ENCODE results near the gene XIRP2. TPM values are rescaled to one million over a fixed set of nuclear protein-coding genes. Genes with fewer than 3 reads are reported as not detected.

The XIRP2 gene, protein sequence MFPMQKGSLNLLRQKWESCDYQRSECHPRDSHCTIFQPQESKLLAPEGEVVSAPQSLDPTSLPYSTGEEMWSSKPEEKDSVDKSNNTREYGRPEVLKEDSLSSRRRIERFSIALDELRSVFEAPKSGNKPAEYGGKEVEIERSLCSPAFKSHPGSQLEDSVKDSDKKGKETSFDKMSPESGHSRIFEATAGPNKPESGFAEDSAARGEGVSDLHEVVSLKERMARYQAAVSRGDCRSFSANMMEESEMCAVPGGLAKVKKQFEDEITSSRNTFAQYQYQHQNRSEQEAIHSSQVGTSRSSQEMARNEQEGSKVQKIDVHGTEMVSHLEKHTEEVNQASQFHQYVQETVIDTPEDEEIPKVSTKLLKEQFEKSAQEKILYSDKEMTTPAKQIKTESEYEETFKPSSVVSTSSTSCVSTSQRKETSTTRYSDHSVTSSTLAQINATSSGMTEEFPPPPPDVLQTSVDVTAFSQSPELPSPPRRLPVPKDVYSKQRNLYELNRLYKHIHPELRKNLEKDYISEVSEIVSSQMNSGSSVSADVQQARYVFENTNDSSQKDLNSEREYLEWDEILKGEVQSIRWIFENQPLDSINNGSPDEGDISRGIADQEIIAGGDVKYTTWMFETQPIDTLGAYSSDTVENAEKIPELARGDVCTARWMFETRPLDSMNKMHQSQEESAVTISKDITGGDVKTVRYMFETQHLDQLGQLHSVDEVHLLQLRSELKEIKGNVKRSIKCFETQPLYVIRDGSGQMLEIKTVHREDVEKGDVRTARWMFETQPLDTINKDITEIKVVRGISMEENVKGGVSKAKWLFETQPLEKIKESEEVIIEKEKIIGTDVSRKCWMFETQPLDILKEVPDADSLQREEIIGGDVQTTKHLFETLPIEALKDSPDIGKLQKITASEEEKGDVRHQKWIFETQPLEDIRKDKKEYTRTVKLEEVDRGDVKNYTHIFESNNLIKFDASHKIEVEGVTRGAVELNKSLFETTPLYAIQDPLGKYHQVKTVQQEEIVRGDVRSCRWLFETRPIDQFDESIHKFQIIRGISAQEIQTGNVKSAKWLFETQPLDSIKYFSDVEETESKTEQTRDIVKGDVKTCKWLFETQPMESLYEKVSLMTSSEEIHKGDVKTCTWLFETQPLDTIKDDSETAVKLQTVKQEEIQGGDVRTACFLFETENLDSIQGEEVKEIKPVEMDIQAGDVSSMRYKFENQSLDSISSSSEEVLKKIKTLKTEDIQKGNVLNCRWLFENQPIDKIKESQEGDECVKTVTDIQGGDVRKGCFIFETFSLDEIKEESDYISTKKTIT (N-terminal part only)
- not detected in 2 replicates for total RNA-seq (2014; rRNA removed; shearing (Covaris generic))

DNA sequence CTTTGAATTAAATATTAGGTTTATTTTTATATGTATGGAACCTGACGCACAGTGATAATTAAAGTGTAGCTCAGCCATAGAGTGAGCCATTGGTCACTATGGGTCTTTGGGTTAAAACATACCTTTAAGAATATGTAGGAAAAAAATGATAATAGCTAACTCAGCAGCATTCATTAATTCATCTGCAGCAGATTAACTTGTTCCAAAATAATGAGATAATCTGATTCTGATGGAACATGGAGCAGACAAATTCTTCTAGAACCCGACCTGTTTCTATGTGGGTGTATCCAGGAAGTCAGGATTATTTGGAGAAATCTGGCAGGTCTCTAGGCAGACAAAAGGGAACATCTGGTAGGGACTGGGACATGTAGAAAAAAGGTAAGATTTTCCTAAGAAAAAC, at the start of gene XIRP2:
TSS of gene XIRP2 (plus strand) at position 301 of the 400 bp plus-strand sequence. CDS start 15,003 bp downstream, outside the sequence.
- no peak for DNase-seq (ENCODE audit: low spot score)

DNA sequence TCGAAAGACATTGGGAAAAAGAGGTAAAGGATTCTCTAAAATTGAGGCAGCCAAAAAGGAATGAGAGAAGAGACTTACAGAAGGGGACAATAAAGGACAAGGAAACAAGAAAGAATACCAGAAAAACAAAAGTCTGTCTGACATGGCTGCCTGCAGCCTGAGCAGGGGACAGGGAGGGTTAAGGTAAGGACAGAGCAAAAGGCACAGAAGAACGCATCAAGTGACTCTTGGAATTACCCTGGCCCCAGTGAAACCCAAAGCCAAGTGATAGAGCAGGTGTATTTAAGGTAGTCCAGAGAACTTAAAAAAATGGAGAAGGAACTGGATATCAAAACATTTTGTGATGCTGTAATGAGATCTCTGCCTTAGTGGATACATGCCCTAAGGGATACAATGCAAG, 47.1 kb upstream of the XIRP2 start:
- DNase-seq (ENCODE audit: low spot score) = no peak

DNA sequence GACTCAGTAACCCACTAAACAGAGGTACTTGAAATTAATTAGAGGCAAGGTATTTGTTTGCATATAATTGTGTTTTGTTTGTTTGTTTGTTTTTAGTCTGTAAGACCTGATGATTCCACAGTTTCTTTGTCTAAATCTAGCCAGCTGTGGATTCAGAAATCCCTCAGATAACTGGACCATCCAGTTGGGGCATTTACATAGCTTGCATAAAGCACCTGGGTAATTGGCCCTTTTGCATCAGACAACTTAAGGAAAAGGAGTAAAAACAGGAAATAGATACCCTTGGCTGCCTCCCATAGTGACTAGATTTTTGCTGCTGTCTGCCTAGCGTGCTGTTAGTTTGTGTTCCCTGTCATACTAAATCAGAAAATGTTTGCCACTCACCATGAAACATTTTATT, 46.6 kb upstream of the XIRP2 start:
- DNase-seq (ENCODE audit: low spot score) = no peak

DNA sequence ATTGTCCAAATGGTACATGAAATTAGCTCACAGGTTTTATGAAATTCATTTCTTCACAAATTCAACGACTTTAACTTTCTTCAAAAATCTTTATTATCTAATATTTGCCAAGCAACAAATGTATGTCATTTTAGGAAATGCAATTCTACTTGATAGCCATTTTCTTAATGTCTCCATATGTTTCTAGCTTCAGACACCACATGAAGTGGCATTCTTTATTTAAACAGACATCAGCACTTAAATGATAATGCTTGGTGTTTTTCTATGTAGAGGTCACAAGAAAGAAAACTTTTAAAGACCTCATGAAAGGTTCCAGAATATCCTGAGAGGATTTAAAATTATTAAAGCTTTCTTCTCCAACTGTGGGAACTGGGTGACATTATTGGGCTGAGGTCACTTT, 44.2 kb upstream of the XIRP2 start:
- no peak for DNase-seq (ENCODE audit: low spot score)

DNA sequence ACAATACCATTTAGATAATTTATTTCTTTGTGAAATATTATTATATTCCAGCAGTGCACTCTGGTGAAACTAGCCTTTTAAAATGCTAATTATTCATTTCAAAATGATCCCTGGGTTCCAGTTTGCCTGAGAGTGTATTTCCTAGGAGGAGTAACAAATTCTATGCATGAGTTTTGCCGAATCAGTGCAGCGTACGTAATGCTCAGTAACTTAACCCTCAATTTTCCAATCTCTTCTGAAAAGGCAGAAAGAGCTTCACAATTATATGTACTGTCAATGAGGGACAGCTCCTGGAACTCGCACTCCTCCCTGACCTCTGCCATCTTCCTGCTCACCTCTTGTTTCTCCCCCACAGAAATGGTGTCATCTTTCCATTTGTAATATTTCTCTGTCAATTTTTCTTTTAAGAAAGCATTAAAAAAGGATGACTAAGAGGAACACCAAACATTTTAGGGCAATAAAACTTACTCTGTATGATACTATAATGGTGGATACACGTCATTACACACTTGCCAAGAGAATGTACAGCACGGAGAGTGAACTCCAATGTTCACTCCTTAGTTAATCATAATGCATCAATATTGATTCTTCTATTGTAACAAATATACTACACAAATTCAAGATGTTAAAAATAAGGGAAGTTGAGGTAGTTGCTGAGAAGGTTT, 25.7 kb upstream of the XIRP2 start:
- DNase-seq (ENCODE audit: low spot score) = no peak

DNA sequence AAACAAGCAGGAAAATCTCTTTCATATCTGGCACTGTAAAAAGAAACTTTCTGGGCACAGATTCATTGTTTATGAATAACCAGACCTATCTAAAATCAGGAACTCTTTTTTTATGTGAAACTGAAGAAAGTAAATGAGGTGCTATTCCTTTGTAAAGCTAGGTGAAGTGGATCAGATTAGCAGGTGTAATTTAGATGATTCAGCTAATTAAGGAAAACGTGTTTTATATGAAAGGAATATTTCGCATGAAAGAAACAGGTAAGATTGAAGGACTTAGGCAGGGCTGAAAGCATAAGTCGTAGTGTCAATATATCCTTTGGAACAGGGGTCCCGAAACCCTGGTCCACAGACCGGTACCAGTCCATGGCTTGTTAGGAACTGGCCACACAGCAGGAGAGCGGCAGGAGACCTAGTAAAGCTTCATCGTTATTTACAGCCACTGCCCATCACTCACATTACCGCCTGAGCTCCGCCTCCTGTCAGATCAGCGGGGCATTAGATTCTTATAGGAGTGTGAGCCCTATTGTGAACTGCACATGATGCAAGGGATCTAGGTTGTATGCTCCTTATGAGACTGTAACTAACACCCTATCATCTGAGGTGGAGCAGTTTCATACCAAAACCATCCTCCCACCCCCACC, 20.3 kb upstream of the XIRP2 start:
- DNase-seq (ENCODE audit: low spot score) = no peak

DNA sequence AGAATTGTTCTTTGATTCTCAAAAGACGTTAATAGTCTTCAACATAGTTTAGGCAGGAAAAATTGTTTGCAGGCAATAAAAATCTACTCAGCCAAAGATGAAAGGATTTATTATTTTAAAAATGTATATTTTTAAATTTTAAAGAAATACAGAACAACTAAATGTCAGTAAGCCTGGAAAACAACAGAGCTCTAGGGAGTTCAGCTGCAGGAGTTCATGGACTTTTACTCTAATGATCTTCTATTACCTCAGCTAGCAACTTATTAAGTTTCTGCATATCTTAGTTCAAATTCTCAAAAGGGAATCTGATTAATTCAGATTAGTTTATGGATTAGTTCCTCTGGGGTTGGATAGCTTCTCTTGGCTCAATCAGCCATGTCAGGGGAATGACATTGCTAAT, 17.9 kb upstream of the XIRP2 start:
- DNase-seq (ENCODE audit: low spot score) = no peak

DNA sequence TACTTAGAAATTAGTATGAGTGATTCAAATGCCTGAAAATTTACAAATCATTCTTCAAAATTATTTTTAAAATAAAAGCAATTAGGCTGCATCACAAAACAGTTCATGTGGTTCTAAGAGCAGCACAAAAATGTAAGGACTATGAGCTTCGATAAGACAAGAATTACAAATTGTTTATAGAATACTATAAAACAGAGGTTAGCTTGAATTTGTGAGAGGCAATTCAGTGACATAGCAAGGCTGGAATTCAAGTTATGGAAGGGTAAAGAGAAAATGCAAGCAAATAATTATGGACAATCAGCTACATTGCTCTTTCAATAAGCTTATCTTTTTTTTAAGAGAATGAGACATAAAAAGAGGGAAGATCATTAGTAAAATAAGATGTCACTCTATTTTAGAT, 7.1 kb upstream of the XIRP2 start:
- no peak for DNase-seq (ENCODE audit: low spot score)

DNA sequence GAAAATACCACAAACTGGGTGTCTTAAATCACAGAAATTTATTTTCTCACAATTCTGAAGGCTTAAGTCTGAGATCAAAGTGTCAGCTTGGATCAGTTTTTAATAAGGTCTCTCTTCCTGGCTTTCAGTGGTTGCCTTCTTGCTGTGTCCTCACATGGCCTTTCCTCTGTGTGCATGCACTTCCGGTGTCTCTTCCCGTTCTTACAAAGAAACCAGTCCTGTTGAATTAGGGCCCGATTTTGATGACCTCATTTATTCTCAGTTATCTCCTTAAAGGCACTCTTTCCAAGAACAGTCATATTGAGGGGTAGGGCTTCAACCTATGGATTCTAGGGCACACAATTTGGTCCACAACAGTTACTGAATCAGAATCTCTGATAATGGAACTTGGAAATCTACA, 5.4 kb upstream of the XIRP2 start:
- DNase-seq (ENCODE audit: low spot score) = no peak

DNA sequence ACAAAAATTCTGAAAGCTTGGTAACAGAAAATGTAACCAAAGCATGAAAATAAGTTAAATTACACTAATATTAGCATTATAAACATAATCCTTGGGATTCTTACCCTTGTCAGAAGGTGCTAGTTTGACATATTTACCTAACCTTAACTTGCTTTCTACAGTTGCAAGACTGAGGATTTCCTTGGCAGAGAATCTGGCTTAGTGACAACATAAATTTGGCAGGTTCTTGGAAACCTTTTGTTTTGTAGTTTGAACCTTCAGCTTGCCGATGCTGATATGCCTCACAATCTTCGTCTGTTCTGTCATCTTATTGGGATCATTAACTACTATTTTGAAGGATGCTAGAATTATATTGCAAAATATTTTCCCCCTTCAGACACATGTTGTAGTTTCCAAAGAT, 3.4 kb downstream of the XIRP2 start:
- no peak for DNase-seq (ENCODE audit: low spot score)

DNA sequence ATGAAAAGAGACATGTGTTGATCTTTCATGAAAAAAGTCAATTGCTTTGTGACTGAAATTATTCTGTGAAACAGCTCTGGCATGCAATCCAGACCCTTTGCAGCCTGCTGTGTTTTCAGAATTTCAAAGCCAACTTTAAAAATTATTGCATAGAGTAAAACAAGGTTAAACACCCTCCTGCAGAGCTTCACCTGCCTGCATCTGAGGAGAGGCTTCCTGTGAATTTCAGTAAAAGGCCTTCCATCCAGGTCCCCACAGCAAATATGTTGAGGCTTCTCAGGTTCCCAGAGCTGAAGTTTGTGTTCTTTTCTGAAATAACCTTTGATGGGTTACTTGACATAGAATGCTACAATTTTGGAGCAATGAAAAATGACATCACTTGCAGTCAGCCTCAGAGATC, 4.1 kb downstream of the XIRP2 start:
- no peak for DNase-seq (ENCODE audit: low spot score)

DNA sequence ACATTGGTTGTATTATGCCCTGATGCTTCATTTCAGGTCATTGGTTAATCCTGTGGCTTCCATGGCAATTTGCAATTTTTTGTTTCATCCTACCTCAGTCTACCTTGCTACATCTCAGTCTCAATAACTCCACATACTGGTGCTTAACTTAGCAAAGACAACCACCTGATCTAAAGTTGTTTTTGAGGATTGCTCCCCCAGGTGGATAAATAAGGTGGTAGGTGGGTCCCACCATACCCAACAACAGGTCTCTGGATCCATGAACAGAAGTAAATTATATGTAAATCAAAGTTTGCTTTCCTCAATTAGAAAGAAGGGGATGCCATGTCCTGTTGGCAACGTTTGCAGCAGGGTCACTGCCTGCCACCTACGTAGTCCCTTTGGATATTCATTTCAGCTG, 7.0 kb downstream of the XIRP2 start:
- no peak for DNase-seq (ENCODE audit: low spot score)

DNA sequence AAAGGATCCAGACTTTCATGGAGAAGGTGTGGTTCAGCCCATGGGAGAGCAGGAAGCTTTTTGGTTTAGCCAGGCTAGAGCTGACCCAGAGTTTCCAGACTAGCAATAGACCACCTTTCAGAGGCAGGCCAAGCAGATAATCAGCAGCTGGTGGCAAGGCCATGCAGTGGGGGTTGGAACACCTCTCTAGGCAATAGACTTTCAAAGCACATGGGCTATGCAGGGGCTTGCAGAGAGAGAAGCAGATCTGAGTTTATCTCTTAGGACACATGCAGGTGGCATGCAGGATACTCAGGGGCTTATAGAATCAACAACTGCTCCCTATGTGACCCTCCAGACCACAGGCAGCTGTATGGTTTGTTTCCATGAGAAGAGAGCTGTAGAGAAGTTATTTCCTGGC, 9.4 kb downstream of the XIRP2 start:
- no peak for DNase-seq (ENCODE audit: low spot score)

DNA sequence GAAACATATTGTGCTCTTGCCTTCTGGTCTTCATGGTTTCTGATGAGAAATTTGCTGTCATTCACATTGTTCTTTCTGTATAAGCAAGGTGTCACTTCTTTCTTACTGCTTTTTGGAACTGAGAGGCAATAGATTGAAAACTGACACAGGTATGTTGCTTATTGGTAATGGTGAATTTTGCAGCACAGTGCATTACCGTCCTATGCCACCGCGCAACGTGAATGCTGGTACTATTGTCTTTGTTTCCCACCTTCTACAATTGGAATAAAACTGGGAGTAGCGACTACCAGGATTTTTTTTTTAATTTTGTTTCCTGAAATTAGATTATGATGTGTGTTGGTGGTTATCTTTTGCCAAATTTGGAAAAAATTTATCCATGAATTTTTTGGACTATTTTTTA, 11.4 kb downstream of the XIRP2 start:
- no peak for DNase-seq (ENCODE audit: low spot score)

DNA sequence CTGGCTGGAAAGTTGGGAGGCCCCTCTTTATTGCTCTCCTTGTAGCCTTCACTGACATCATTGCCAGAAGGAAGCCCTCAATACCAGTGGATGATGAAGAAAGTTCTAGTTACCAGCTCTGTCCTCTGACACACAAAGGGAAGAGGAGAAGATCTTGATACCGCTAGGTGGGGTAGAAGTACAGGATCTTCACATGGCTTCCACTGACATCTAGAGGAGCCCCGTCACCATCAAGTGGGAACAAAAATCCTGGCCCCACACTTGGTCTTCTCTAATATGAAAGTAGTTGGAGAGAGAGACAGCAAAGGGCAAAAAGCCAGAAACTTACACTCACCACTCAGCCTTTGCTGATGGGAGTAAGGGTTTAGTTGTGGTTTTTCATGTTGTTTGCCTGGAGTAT, 12.4 kb downstream of the XIRP2 start:
- peak; percentile 58 for DNase-seq (ENCODE audit: low spot score)

DNA sequence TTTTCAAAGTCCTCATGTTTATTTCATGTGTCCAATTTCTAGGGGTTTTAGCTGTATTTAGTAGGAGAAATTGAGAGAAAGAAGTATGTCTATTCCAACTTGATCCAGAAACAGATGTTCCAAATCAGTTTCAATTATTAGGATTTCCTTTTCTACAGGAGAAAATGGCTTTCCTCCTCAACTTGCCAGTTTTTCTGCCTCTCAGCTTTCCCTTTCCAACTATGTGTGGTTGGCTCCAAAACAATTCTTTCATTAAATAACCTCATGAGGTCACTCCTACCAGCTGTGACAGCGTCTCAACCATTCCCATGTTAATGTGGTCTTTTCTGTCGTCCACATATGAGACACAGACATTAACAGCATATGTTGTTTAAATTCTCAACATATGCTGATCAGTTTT, 13.1 kb downstream of the XIRP2 start:
- no peak for DNase-seq (ENCODE audit: low spot score)

DNA sequence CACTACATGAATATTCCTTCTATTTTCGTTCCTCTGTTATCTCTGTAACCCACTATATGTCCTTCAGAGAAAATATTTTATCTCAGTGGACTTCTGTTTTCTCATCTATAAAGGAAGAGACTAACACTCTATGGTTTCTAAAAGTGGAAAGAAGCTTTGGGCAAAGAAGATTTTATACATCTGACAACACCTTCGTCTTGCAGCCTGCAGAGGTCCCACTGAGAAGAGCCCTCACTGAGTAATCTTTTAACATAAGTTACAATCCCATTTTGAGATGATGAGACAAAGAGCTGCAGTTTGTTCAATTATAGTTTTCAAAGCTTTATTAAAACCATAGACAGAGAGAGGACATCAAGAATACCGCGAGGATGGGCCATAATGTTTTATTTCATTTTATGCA, 28.7 kb downstream of the XIRP2 start:
- no peak for DNase-seq (ENCODE audit: low spot score)

DNA sequence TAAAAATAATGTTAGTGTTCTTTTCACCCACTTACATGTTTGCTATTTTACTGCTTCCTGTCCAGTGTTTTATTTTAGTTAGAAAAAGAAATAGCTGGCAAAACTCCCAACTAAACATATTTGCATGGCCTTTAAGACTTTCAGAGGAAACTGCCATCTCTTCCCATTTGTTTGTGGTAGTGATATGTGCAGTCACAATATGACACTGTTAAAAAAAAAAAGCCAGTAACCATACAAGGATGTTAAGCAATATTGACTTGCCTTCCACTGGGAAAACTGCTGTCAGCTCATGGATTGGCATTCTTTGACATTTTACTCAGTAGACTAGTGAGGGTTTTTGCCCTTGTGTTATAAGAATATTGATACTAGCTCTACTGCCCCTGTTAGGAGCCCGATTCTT, 29.1 kb downstream of the XIRP2 start:
- no peak for DNase-seq (ENCODE audit: low spot score)

DNA sequence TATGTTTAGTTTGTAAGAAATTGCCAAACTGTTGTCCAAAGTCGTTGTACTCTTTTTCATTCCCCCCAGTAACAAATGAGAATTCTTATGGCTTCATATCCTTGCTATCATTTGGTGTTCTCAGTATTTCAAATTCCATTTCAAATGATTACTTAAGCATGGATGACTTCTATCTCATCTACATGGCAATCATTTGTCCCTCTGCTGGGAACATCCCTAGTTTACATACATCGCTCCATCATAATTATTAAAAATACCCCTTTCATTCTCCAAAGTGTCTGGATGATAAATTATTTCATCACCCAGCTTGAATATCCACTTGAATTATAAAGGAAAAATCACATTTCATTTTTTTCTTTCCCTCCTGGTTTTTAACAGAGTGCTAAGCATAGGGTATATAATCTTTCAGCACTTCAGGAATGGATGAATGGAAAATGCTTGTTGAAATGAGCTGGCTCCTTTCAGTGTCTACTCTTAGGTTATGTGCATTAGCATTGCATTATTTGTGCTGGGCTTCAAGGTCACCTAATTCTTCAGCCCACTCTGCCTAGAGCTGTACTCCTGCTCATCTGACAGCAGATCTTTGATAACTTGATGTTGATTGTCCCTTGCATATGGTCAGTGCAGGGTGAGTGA, 33.1 kb downstream of the XIRP2 start:
- DNase-seq (ENCODE audit: low spot score) = no peak

DNA sequence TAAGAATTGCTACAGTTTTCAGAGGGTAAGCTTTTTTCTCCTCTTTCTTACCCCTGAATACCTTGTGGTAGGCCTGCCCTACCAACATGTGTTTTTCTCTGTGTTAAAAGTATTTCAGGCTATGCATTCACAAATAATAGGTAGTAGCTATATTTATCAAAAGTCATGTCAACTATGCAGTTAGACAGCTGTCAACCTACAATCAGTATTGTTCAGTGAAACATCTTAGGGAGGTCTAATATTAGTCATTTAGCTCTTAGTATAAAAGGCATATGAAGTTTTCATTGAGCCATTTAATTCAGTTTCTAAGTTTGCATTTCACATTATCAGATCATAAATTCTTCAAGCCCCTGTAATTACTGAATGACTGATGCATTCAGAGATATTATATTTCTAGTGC, 36.7 kb downstream of the XIRP2 start:
- DNase-seq (ENCODE audit: low spot score) = no peak

All from HT-29 (cell line).